ENCODE measurements around the gene SPECC1.

SPECC1 gene

DNA sequence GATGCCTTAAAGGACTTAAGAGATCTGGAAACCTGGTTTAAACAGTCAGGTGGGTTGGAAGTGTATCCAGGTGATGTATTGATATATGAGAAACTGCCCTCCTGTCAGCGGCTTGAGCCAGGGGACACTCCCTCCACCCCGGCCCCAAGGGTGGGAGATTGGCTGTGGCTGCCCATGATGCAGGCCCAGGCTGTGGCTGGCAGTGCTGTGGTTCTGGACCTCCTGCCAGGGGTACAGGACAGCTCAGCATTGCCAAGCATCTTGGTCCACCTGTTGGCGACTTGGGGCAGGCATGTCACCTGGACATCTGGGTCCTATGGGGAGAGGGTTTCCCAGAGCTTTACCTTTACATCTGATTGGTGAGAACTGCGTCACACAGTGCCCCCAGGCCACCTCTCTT is 201.0 kb downstream of the SPECC1 start:
- TF ChIP-seq CTCF (IDR thresholded peaks at IDR 0.05; ENCODE audit: low read depth, low read length, missing control alignments), result no peak
- H3K4me3 ChIP-seq (ENCODE audit: low read depth, low read length), result no peak overlapping the region
- DNase-seq (ENCODE audit: low read depth), result no peak

GRCh38 chr17:20210614-20211013 is 201.5 kb downstream of the SPECC1 start:
- no peak for TF ChIP-seq CTCF (IDR thresholded peaks at IDR 0.05; ENCODE audit: low read depth, low read length, missing control alignments)
- H3K4me3 ChIP-seq (ENCODE audit: low read depth, low read length), result no peak overlapping the region
- DNase-seq (ENCODE audit: low read depth), result no peak

DNA sequence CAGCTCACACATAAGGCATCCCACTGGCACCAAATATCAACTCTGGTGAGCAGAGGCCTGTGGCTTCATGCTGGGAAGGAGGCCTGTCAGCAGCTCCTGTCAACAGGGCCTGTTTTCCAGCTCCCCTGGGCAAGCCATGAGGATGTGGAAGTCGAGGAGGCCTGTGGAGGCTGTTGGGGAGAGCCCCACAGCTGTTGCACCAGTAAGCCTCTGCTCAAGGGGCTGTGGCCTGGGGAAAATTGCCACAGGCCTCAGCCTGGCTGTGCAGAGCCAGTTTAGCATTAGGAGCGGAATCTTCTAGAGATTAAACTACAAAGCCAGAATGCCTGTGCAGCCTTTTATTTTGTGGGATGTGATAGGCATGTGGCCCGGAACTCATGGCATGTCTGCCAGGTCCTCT is 202.1 kb downstream of the SPECC1 start:
- no peak for DNase-seq (ENCODE audit: low read depth)
- no peak for TF ChIP-seq CTCF (IDR thresholded peaks at IDR 0.05; ENCODE audit: low read depth, low read length, missing control alignments)
- H3K4me3 ChIP-seq (ENCODE audit: low read depth, low read length), result no peak overlapping the region

DNA sequence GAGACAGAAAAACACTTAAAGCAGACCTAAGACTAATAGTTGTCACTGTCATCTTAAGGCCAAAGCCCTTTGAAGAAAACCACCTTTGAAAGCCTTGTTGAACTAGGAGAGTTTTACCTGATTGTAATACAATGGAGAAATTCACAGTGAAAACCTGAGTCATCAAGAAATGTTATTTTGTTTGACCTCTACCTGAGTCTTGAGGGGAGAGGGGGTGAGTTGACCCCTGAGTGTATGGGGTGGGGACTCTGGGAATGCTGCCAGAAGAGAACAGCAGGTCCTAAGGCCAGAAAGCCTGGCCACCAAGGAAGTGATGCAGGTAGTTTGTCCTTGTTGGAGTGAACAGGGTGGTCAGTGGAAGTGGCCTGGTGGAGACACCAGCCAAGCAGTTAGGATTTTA is 204.3 kb downstream of the SPECC1 start:
- TF ChIP-seq CTCF (IDR thresholded peaks at IDR 0.05; ENCODE audit: low read depth, low read length, missing control alignments), result no peak
- H3K4me3 ChIP-seq (ENCODE audit: low read depth, low read length), result no peak overlapping the region
- DNase-seq (ENCODE audit: low read depth), result no peak

- no peak overlapping the region for H3K4me3 ChIP-seq (ENCODE audit: low read depth, low read length)
- no peak for TF ChIP-seq CTCF (IDR thresholded peaks at IDR 0.05; ENCODE audit: low read depth, low read length, missing control alignments)
- DNase-seq (ENCODE audit: low read depth), result no peak
Measured at GRCh38 chr17:20214794-20215193, 205.6 kb downstream of the SPECC1 start.

DNA sequence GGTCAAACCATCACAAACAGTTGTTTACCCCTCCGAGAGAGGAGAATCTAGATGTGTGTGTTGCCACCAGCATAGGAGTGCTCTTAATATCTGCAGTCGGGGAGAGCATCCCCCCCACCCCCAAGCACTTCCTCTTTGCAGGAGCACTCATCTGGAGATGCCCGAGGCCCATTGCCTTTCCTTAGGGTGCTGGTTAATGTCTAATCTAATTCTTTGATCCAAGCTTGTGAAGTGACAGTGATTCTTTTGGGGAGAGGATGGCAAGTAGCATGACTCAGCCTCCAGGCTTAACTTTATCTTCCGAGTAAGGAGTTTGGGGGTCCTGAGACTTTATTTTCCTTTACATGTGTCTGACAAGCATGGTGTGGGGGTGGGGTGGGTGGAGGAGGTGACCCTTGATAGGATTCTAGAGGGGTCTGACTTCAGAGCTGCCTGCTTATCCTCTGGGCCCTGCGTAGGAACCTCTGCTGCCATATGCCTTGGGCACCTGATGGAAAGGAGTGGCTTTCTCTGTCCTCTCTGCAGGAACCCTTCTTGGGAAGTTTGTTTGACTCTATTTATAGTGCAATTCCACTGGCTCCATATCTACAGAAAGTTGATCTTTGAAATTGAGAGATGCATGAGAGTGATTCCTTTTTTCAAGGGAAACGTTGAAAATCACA is 207.1 kb downstream of the SPECC1 start:
- no peak overlapping the region for H3K4me3 ChIP-seq (ENCODE audit: low read depth, low read length)
- TF ChIP-seq CTCF (IDR thresholded peaks at IDR 0.05; ENCODE audit: low read depth, low read length, missing control alignments), result no peak
- no peak for DNase-seq (ENCODE audit: low read depth)

DNA sequence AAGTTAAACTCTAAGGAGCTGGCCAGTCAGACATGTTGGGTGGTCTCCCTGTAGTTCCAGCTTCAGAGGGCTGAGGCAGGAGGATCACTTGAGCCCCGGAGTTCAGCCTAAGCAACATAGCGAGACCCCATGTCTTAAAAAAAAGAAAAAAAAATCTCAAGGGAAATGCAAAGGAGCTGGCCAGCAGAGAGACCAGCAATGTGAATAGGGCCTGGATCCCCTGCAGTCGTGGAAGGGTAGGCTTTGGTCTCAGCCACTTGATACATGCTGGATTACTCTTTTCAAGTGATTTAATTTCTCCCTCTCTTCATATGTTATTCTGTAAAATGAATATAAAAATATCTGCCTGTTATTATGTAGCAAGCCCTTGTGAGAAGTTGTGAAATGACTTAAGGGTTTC is 207.7 kb downstream of the SPECC1 start:
- no peak for TF ChIP-seq CTCF (IDR thresholded peaks at IDR 0.05; ENCODE audit: low read depth, low read length, missing control alignments)
- no peak for DNase-seq (ENCODE audit: low read depth)
- H3K4me3 ChIP-seq (ENCODE audit: low read depth, low read length), result no peak overlapping the region
